ENCODE data around the gene GRID1. TPM values are rescaled to one million over a fixed set of nuclear protein-coding genes. Genes with fewer than 3 reads are reported as not detected.

GRID1 gene
- total RNA-seq, 2 donors from 2014 or later: 0.37 to 0.67 TPM

- H3K27me3 ChIP-seq: no peaks in the 10 kb centered on the region
- no peak overlapping the region for H3K27ac ChIP-seq
- H3K36me3 ChIP-seq: no peaks in the 10 kb centered on the region
- DNase-seq (ENCODE audit: low spot score): no peak
- H3K4me1 ChIP-seq: no peaks in the 10 kb centered on the region
- TF ChIP-seq, protein P1, sequence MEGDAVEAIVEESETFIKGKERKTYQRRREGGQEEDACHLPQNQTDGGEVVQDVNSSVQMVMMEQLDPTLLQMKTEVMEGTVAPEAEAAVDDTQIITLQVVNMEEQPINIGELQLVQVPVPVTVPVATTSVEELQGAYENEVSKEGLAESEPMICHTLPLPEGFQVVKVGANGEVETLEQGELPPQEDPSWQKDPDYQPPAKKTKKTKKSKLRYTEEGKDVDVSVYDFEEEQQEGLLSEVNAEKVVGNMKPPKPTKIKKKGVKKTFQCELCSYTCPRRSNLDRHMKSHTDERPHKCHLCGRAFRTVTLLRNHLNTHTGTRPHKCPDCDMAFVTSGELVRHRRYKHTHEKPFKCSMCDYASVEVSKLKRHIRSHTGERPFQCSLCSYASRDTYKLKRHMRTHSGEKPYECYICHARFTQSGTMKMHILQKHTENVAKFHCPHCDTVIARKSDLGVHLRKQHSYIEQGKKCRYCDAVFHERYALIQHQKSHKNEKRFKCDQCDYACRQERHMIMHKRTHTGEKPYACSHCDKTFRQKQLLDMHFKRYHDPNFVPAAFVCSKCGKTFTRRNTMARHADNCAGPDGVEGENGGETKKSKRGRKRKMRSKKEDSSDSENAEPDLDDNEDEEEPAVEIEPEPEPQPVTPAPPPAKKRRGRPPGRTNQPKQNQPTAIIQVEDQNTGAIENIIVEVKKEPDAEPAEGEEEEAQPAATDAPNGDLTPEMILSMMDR (IDR thresholded peaks at IDR 0.05): no peak
- H3K9me3 ChIP-seq: no peaks in the 10 kb centered on the region
- no peak overlapping the region for H3K4me3 ChIP-seq
Measured at GRCh38 chr10:85622425-85622824, 744.2 kb downstream of the GRID1 start.

DNA sequence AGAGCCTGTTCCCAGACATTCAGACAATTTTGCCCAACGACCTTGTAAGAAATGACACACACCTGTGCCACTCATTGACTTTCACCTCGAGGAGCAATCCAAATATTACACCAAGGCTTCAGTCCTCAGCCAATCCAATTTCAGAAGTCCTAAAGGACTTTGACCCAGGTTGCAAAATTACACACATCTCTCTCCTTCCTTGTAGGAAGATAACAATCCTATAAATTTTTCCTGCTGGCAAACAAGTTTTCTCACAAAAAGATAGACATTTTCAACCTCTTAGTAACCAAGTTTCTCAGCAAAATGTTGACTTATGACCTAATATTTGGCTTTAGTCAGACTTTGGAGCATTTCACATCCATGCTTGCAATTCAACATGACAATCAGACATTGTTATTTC is 745.0 kb downstream of the GRID1 start:
- no peak for DNase-seq (ENCODE audit: low spot score)
- Histone ChIP-seq H3K4me1 (no peaks in the 10 kb centered on the region), H3K9me3 (no peaks in the 10 kb centered on the region), H3K27me3 (no peaks in the 10 kb centered on the region), H3K4me3 (no peak overlapping the region), H3K36me3 (no peaks in the 10 kb centered on the region), H3K27ac (no peak overlapping the region)
- TF ChIP-seq, protein P1 (IDR thresholded peaks at IDR 0.05): no peak

DNA sequence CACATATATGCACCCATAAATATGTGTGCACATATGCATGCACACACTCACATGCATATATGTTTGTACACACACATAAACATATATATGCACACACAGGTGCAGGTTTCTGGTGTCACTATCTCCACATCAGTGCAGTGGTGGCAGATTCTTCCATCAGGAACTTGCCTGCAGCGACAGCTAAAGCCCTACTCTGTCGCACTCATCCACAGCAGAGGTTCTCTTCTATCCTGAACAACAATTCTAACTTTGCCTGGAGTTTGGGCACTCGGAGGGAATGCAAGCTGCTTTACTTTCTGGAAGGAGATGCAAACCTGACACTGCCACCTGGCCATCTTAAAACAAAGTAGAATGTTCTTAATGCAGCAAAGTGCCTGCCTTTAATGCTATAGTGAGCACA is 745.8 kb downstream of the GRID1 start:
- Histone ChIP-seq H3K27me3 (no peaks in the 10 kb centered on the region), H3K4me1 (no peaks in the 10 kb centered on the region), H3K36me3 (no peaks in the 10 kb centered on the region), H3K27ac (no peak overlapping the region), H3K9me3 (no peaks in the 10 kb centered on the region), H3K4me3 (no peak overlapping the region)
- TF ChIP-seq, protein P1 (IDR thresholded peaks at IDR 0.05): no peak
- peak; percentile 28 for DNase-seq (ENCODE audit: low spot score)

GRCh38 chr10:85619832-85620231 is 746.8 kb downstream of the GRID1 start:
- Histone ChIP-seq H3K27ac (no peak overlapping the region), H3K4me3 (no peak overlapping the region), H3K36me3 (no peaks in the 10 kb centered on the region), H3K9me3 (no peaks in the 10 kb centered on the region), H3K27me3 (no peaks in the 10 kb centered on the region), H3K4me1 (no peaks in the 10 kb centered on the region)
- DNase-seq (ENCODE audit: low spot score): peak; percentile 51
- TF ChIP-seq, protein P1 (IDR thresholded peaks at IDR 0.05): no peak

GRCh38 chr10:85618841-85619240 is 747.8 kb downstream of the GRID1 start:
- peak; percentile 21 for DNase-seq (ENCODE audit: low spot score)
- TF ChIP-seq, protein P1 (IDR thresholded peaks at IDR 0.05): no peak
- Histone ChIP-seq H3K9me3 (no peaks in the 10 kb centered on the region), H3K27me3 (no peaks in the 10 kb centered on the region), H3K36me3 (no peaks in the 10 kb centered on the region), H3K27ac (no peak overlapping the region), H3K4me1 (no peaks in the 10 kb centered on the region), H3K4me3 (no peak overlapping the region)

DNA sequence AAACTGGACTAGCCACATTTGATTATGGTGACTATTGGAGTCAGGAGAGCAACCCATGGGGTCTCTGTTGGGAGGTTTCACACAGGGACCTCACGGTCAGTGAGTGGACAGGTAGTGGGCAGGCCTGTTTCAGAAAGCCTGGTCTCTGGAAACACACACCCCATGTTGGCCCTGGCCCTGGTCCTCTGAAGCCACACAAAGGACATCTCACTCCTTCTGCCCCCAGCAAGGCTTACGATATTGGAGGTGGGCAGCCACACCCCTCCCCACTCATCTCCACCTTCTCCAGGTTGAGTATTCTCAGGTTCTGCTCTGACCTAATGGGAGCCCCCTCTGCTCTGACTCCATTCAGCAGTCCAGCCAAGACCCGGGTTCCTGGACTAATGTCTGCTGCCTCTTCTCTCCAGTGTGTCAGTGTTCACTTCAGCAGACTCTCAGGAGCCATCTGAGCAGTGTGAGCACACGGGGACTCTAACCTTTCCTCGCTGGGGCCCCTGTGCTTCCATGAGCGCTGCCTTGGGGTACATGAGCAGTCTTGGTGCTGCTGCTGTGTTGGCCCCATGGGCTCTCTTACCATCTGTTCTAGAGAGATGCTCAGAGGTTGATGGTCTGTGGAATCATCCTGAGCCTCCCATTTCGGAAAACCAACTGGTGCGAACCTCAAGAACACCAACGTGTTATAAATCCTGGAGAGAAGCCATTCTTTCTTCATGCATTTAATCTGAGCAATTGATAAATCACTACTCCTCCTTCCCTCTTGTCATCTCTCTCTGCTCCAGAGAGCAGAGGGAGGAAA is 748.6 kb downstream of the GRID1 start:
- no peak for DNase-seq (ENCODE audit: low spot score)
- H3K27ac ChIP-seq: no peak overlapping the region
- H3K36me3 ChIP-seq: no peaks in the 10 kb centered on the region
- H3K9me3 ChIP-seq: no peaks in the 10 kb centered on the region
- no peaks in the 10 kb centered on the region for H3K4me1 ChIP-seq
- H3K27me3 ChIP-seq: no peaks in the 10 kb centered on the region
- H3K4me3 ChIP-seq: no peak overlapping the region
- TF ChIP-seq, protein P1 (IDR thresholded peaks at IDR 0.05): no peak
